Endothelial cell of umbilical vein (primary cell): ENCODE measurements around the gene EFNA2. TPM values are rescaled to one million over a fixed set of nuclear protein-coding genes. Genes with fewer than 3 reads are reported as not detected.

Source experiments
- BruUV-seq: library from RNA; stranded (reverse); fragments of 400-500 nt; replicated peaks from 2 replicates; lab custom pipeline; 2021; lab: Mats Ljungman, UMichigan
- CTCF ChIA-PET: fragments of 300-600, 350-600 bp; sonication (Branson Sonifier 250); formaldehyde crosslinking; loops from one replicate; lab custom pipeline; 2021; ENCODE audit warnings: antibody characterized with exemption, inconsistent platforms; lab: Charles Lee
- POLR2A ChIA-PET: fragments of 300-600, 350-600 bp; sonication (Branson Sonifier 250); formaldehyde crosslinking; loops from one replicate; lab custom pipeline; 2021; ENCODE audit warnings: antibody characterized with exemption, inconsistent platforms; lab: Charles Lee
- DNase-seq: peaks from one replicate; pipeline ENCODE4 v3.0.0-alpha.2; 2011; ENCODE audit warnings: low read depth, low spot score
- FAIRE-seq: peaks from 2 replicates; lab custom pipeline; 2011; peaks lifted over from hg19 to GRCh38; lab: Jason Lieb, UNC
- H2AFZ ChIP-seq: 2 replicates; pipeline ENCODE4 v1.6.0; 2012; ENCODE audit warnings: low read depth, low read length, control low read depth, inconsistent platforms
- H3K27ac ChIP-seq: 2 replicates; pipeline ENCODE4 v1.5.1; 2011; ENCODE audit warnings: low read depth, mild to moderate bottlenecking, control low read depth, low read length, moderate library complexity; ENCODE audit not compliant: insufficient read depth
- H3K27me3 ChIP-seq, 2 experiments: 2 replicates each; pipeline versions ENCODE4 v1.6.0 to v1.6.1; 2011; ENCODE audit warnings: low read length in 2 of 2, mixed read lengths in 1 of 2; ENCODE audit not compliant: control insufficient read depth in 2 of 2, insufficient read depth in 2 of 2
- H3K36me3 ChIP-seq, 2 experiments: 2 replicates in 1 of 2; 3 replicates in 1 of 2; pipeline ENCODE4 v1.5.1; 2011; ENCODE audit warnings: low read length in 2 of 2, mild to moderate bottlenecking in 1 of 2, moderate library complexity in 1 of 2; ENCODE audit not compliant: control insufficient read depth in 2 of 2, insufficient read depth in 2 of 2; ENCODE audit errors: extremely low read depth in 1 of 2
- H3K4me1 ChIP-seq: 3 replicates; pipeline ENCODE4 v1.5.1; 2011; ENCODE audit warnings: mild to moderate bottlenecking, low read length; ENCODE audit not compliant: control insufficient read depth, insufficient read depth; ENCODE audit errors: extremely low read depth
- H3K4me2 ChIP-seq: 2 replicates; pipeline ENCODE4 v1.6.1; 2011; ENCODE audit warnings: low read length, control low read depth, mixed read lengths; ENCODE audit not compliant: insufficient read depth
- H3K4me3 ChIP-seq, 3 experiments: fragments of 200-600 bp in 1 of 3; sonication (generic), shearing (Covaris generic) in 1 of 3; replicated peaks in 1 of 3; 2 replicates each; pipeline ENCODE4 v1.5.1; 2011 to 2016; ENCODE audit warnings: control low read depth in 3 of 3, low read length in 3 of 3, mild to moderate bottlenecking in 2 of 3, inconsistent platforms in 1 of 3, low read depth in 1 of 3, moderate library complexity in 1 of 3; ENCODE audit not compliant: insufficient read depth in 1 of 3
- H3K79me2 ChIP-seq: 2 replicates; pipeline ENCODE4 v1.6.0; 2012; ENCODE audit warnings: low read length, inconsistent platforms; ENCODE audit not compliant: control insufficient read depth, insufficient read depth
- H3K9ac ChIP-seq: replicated peaks from 2 replicates; pipeline ENCODE3; 2011; ENCODE audit warnings: low read length, control low read depth; ENCODE audit not compliant: insufficient read depth; ENCODE audit errors: extremely low read depth
- H3K9me1 ChIP-seq: replicated peaks from 3 replicates; pipeline ENCODE4 v1.6.0; 2011; ENCODE audit warnings: mild to moderate bottlenecking, low read length; ENCODE audit not compliant: control insufficient read depth, insufficient read depth; ENCODE audit errors: extremely low read depth
- H3K9me3 ChIP-seq: replicated peaks from 2 replicates; pipeline ENCODE4 v1.5.1; 2012; ENCODE audit warnings: low read length, inconsistent platforms; ENCODE audit not compliant: control insufficient read depth, insufficient read depth
- H4K20me1 ChIP-seq: replicated peaks from 2 replicates; pipeline ENCODE3; 2011; ENCODE audit warnings: mild to moderate bottlenecking, low read length; ENCODE audit not compliant: control insufficient read depth, insufficient read depth; ENCODE audit errors: extremely low read depth
- EZH2 ChIP-seq: IDR thresholded peaks from 2 replicates; pipeline ENCODE4 v1.6.1; 2012; ENCODE audit warnings: borderline replicate concordance, low read depth, mild to moderate bottlenecking, moderate library complexity, low read length, inconsistent platforms; ENCODE audit not compliant: severe bottlenecking
- FOS ChIP-seq: IDR thresholded peaks from 2 replicates; pipeline ENCODE4 v1.6.1; 2011; ENCODE audit warnings: mild to moderate bottlenecking, low read length, moderate library complexity, borderline replicate concordance; ENCODE audit not compliant: insufficient read depth
- GATA2 ChIP-seq: IDR thresholded peaks from 2 replicates; pipeline ENCODE4 v1.7.0; 2011; ENCODE audit warnings: low read depth, mild to moderate bottlenecking, moderate library complexity, mixed read lengths, low read length; ENCODE audit not compliant: insufficient read length, insufficient read depth
- JUN ChIP-seq: IDR thresholded peaks from 2 replicates; pipeline ENCODE4 v1.6.1; 2011; ENCODE audit warnings: borderline replicate concordance, low read depth; ENCODE audit not compliant: insufficient read length, insufficient read depth
- MAX ChIP-seq: IDR thresholded peaks from 2 replicates; pipeline ENCODE4 v1.6.1; 2011; ENCODE audit not compliant: insufficient read depth, insufficient read length
- MYC ChIP-seq: IDR thresholded peaks from one replicate; pipeline ENCODE4 v1.6.1; 2011; ENCODE audit warnings: mild to moderate bottlenecking, low read depth, low read length
- POLR2A ChIP-seq: IDR thresholded peaks from 2 replicates; pipeline ENCODE4 v1.6.1; 2012; ENCODE audit warnings: low read depth, mild to moderate bottlenecking, control low read depth, low read length
- POLR2AphosphoS5 ChIP-seq: IDR thresholded peaks from 2 replicates; pipeline ENCODE4 v1.6.1; 2012; ENCODE audit warnings: low read depth, mild to moderate bottlenecking, control low read depth, low read length, moderate library complexity; ENCODE audit not compliant: insufficient read depth
- dilution Hi-C: fragments of 300-500 bp; cut with MboI; formaldehyde crosslinking; loops from one replicate; pipeline ENCODE4 v1.15.0; 2019; ENCODE audit warnings: low sequenced_read_pairs; ENCODE audit not compliant: extremely low pct_ligation_motif_present
- intact Hi-C: fragments of 100-400 bp; cut with micrococcal nuclease; formaldehyde crosslinking; loops from one replicate; pipeline ENCODE4 v1.10.0; 2022
- polyA plus RNA-seq, 4 experiments: library from polyadenylated mRNA; depleted of rRNA in 3 of 4; stranded (reverse) in 3 of 4; unstranded in 1 of 4; fragments of >200 nt; gene quantifications; 2 replicates each; pipeline versions ENCODE4 v1.2.1 to v1.2.3, GENCODE V29; 2011 to 2012; ENCODE audit warnings: missing spikeins in 1 of 4
- total RNA-seq: library from RNA; stranded (reverse); gene quantifications from 2 replicates; pipeline ENCODE4 v1.2.3, GENCODE V29; 2021
- TF ChIP-seq, protein P1 (sequence below), 2 donors: IDR thresholded peaks; 1 replicate in 1 of 2; 2 replicates in 1 of 2; pipeline ENCODE4 v1.5.1; 2011; ENCODE audit warnings: low read length in 2 of 2, mild to moderate bottlenecking in 2 of 2, moderate library complexity in 2 of 2, control low read depth in 1 of 2, inconsistent platforms in 1 of 2, low read depth in 1 of 2; ENCODE audit not compliant: insufficient read depth in 1 of 2; ENCODE audit errors: extremely low read depth in 1 of 2

The EFNA2 gene
- total and polyA plus RNA-seq, 2 donors (not counting 3 experiments of a cell fraction or from before 2014, with no cell fraction given): 0.52 to 1.1 TPM

DNA sequence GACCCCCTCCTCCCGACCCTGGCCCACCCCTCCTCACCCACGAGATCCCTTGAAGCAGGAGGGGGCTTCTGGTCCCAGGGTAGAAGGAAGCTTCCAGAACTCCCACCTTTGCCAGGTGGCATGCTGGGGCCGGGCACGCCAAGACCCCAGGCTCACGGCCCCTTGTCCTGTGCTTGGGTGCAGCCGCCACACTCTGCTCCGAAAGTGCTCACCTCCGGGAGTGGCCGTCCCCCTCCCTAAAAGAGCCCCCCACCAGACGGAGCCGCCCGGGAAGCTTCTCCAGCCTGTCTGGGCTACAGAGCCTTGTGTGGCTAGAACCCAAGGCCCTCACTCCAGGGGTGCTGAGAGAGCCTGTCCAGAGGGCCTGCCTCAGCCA, 1.8 kb upstream of the EFNA2 start:
- FAIRE-seq: no peak
- H3K27me3 ChIP-seq: peaks cover 8 to 20% of the 10 kb centered on the region in 2 experiments
- POLR2A ChIA-PET: interaction anchor here (1.6 kb wide), 1 partner anchor 15 kb away, joined by 7 read pairs; the partner anchor contains the start of gene CIRBP

More for the DNA sequence above, 1.8 kb upstream of the EFNA2 start:
- Histone ChIP-seq H3K9me1 (no peaks in the 10 kb centered on the region), H3K9me3 (no peaks in the 10 kb centered on the region), H2AFZ (no peak overlapping the region), H3K4me3 (no peak overlapping the region), H3K9ac (no peak overlapping the region), H4K20me1 (no peaks in the 10 kb centered on the region), H3K36me3 (peaks cover 0 to 5% of the 10 kb centered on the region in 2 experiments), H3K79me2 (no peaks in the 10 kb centered on the region), H3K4me2 (no peak overlapping the region), H3K27ac (no peak overlapping the region), H3K4me1 (no peaks in the 10 kb centered on the region)
- dilution Hi-C loops (no loop called here), intact Hi-C loops (loop anchor here (5.0 kb wide), 1 partner anchor 228 kb away; the partner anchor contains the start of gene ADAMTSL5)
- no peak for TF ChIP-seq MAX
- no peak for TF ChIP-seq EZH2
- TF ChIP-seq POLR2AphosphoS5: no peak
- TF ChIP-seq, protein P1, sequence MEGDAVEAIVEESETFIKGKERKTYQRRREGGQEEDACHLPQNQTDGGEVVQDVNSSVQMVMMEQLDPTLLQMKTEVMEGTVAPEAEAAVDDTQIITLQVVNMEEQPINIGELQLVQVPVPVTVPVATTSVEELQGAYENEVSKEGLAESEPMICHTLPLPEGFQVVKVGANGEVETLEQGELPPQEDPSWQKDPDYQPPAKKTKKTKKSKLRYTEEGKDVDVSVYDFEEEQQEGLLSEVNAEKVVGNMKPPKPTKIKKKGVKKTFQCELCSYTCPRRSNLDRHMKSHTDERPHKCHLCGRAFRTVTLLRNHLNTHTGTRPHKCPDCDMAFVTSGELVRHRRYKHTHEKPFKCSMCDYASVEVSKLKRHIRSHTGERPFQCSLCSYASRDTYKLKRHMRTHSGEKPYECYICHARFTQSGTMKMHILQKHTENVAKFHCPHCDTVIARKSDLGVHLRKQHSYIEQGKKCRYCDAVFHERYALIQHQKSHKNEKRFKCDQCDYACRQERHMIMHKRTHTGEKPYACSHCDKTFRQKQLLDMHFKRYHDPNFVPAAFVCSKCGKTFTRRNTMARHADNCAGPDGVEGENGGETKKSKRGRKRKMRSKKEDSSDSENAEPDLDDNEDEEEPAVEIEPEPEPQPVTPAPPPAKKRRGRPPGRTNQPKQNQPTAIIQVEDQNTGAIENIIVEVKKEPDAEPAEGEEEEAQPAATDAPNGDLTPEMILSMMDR (IDR thresholded peaks at IDR 0.05; ENCODE audit: extremely low read depth in 1 of 2, insufficient read depth in 1 of 2, low read depth in 1 of 2, low read length in 2 of 2): no peak
- TF ChIP-seq JUN: no peak
- no peak for TF ChIP-seq MYC
- TF ChIP-seq POLR2A: no peak
- no peak for TF ChIP-seq GATA2
- no peak for TF ChIP-seq FOS
- no TSS peak for BruUV-seq
- CTCF ChIA-PET: interaction anchor here (0.8 to 1.7 kb wide), 5 partner anchors 12 to 99 kb away, joined by 3 to 5 read pairs (median 3); no protein-coding TSS in a partner anchor
- DNase-seq: no peak
